Neutrophil (primary cell): ENCODE data around the gene OR1F1.

Experiments
- H3K27ac ChIP-seq: fragments of 200-600 bp; sonication (generic); 2 replicates; pipeline ENCODE4 v1.5.1; 2016; ENCODE audit warnings: mild to moderate bottlenecking, moderate library complexity
- H3K27me3 ChIP-seq: fragments of 200-600 bp; sonication (generic); 2 replicates; pipeline ENCODE4 v1.6.0; 2016; ENCODE audit warnings: mild to moderate bottlenecking
- H3K36me3 ChIP-seq: fragments of 200-600 bp; sonication (generic); 2 replicates; pipeline ENCODE4 v1.5.1; 2017
- H3K4me1 ChIP-seq, 2 experiments: fragments of 200-600 bp in 1 of 2; sonication (generic) in 1 of 2; 1 replicate in 1 of 2; 2 replicates in 1 of 2; pipeline versions ENCODE4 v1.5.1 to v1.6.1; 2013 to 2016; ENCODE audit warnings: low read depth in 1 of 2, low read length in 1 of 2, mild to moderate bottlenecking in 1 of 2, moderate library complexity in 1 of 2; ENCODE audit not compliant: control insufficient read depth in 1 of 2, insufficient read depth in 1 of 2
- H3K4me3 ChIP-seq, 2 experiments: fragments of 200-600 bp in 1 of 2; sonication (generic) in 1 of 2; 1 replicate in 1 of 2; 2 replicates in 1 of 2; pipeline ENCODE4 v1.5.1; 2013 to 2016; ENCODE audit warnings: low read depth in 1 of 2, low read length in 1 of 2, mild to moderate bottlenecking in 1 of 2, moderate library complexity in 1 of 2
- H3K9me3 ChIP-seq: fragments of 200-600 bp; sonication (generic); 2 replicates; pipeline ENCODE4 v1.5.1; 2016
- CTCF ChIP-seq: fragments of 200-600 bp; sonication (generic); IDR thresholded peaks from 2 replicates; pipeline ENCODE4 v1.5.1; 2016; ENCODE audit warnings: antibody characterized with exemption

OR1F1 gene

GRCh38 chr16:3144321-3144983 lies 43.6 kb upstream of the OR1F1 start:
- TF ChIP-seq CTCF: no peak
- H3K9me3 ChIP-seq: no peaks in the 10 kb centered on the region
- no peak overlapping the region for H3K27ac ChIP-seq
- peaks cover 19% of the 10 kb centered on the region for H3K27me3 ChIP-seq
- H3K36me3 ChIP-seq: peaks cover 38% of the 10 kb centered on the region
- no peak overlapping the region for H3K4me3 ChIP-seq
- H3K4me1 ChIP-seq: peaks cover under 1 to 1% of the 10 kb centered on the region in 2 experiments

GRCh38 chr16:3145151-3145550 lies 42.9 kb upstream of the OR1F1 start:
- Histone ChIP-seq H3K4me1 (peaks cover 8% of the 10 kb centered on the region in 2 experiments), H3K9me3 (no peaks in the 10 kb centered on the region), H3K36me3 (peaks cover 31% of the 10 kb centered on the region), H3K27ac (no peak overlapping the region), H3K4me3 (no peak overlapping the region), H3K27me3 (peaks cover 26% of the 10 kb centered on the region)
- no peak for TF ChIP-seq CTCF

- peaks cover 13% of the 10 kb centered on the region in 2 experiments for H3K4me1 ChIP-seq
- TF ChIP-seq CTCF: no peak
- H3K36me3 ChIP-seq: peaks cover 26% of the 10 kb centered on the region
- H3K27me3 ChIP-seq: peaks cover 32% of the 10 kb centered on the region
- no peaks in the 10 kb centered on the region for H3K9me3 ChIP-seq
- H3K4me3 ChIP-seq: no peak overlapping the region
- no peak overlapping the region for H3K27ac ChIP-seq
Measured at GRCh38 chr16:3145660-3146059, 42.3 kb upstream of the OR1F1 start.

GRCh38 chr16:3147046-3147756 lies 40.8 kb upstream of the OR1F1 start:
- TF ChIP-seq CTCF: no peak
- peaks cover 11% of the 10 kb centered on the region for H3K36me3 ChIP-seq
- peaks cover 24 to 28% of the 10 kb centered on the region in 2 experiments for H3K4me1 ChIP-seq
- H3K27me3 ChIP-seq: peaks cover 47% of the 10 kb centered on the region
- H3K4me3 ChIP-seq: no peak overlapping the region
- H3K9me3 ChIP-seq: no peaks in the 10 kb centered on the region
- H3K27ac ChIP-seq: no peak overlapping the region

GRCh38 chr16:3147757-3148104 lies 40.3 kb upstream of the OR1F1 start:
- no peak for TF ChIP-seq CTCF
- H3K27me3 ChIP-seq: peaks cover 52% of the 10 kb centered on the region
- no peak overlapping the region for H3K27ac ChIP-seq
- H3K4me3 ChIP-seq: no peak overlapping the region
- peaks cover 5% of the 10 kb centered on the region for H3K36me3 ChIP-seq
- no peaks in the 10 kb centered on the region for H3K9me3 ChIP-seq
- H3K4me1 ChIP-seq: peaks cover 30 to 34% of the 10 kb centered on the region in 2 experiments
